Measurements from ENCODE around the gene STK10.

STK10 gene

DNA sequence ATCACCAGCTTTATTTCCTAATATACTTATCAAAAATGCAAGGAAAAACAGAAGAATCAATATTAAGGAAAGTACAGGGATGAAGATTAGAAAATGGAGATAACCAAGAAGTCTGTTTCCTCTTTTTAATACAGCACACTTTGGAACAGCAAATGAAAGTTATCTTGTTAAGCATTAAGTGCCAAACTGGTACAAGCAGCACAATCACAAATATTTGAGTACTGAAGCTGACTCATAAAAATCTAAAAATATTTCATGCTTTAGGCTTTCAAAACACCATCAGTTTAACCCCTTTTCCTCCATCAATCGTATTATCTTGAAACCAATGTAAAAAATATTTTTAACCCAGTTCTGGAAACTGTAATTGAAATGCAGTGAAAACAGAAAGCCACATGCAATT lies 184.3 kb downstream of the STK10 start:
- ChIA-PET CTCF (no interaction called here), POLR2A (interaction anchor here (4.2 kb wide), 1 partner anchor 18 kb away, joined by 27 read pairs; no protein-coding TSS in a partner anchor)
- DNase-seq (ENCODE audit: extremely low spot score) = no peak

DNA sequence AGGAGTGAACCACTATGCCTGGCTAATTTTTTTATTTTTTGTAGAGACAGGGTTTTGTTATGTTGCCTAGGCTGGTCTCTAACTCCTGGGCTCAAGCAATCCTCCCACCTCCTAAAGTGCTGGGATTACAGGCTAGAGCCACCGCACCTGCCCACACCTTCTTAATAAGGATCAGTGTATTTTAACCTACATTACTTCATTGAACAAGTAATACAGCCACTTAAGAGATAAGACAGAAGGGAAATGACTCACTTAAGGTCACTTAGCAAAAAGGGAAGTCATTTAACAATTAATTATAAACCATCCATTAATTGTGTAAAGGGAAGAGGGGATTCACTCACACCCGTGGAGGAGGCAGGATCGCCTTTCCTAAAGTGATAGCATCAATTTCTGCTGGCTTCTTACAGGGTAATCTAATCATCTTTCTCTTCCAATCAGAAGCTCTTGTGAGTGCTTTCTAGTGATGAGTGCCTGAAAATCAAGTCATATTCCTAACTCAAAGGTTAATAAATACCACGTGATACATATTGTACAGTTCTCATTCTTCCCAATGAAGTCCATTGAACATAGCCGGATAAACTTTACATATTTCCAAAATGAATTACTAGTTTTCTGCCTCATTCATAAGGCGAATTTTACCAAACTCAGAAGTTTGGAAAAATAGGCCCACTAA lies 185.0 kb downstream of the STK10 start:
- TF ChIP-seq FOXK2 (IDR thresholded peaks at IDR 0.05) (no peak), L3MBTL2 (conservative IDR thresholded peaks at IDR 0.05) (no peak), TARDBP (IDR thresholded peaks at IDR 0.05) (no peak), SUZ12 (IDR thresholded peaks at IDR 0.05) (no peak), HDGF (IDR thresholded peaks at IDR 0.05; ENCODE audit: borderline replicate concordance) (no peak), FOXA1 (IDR thresholded peaks at IDR 0.05) (no peak), ZNF384 (IDR thresholded peaks at IDR 0.05) (no peak), CTBP1 (IDR thresholded peaks at IDR 0.05; ENCODE audit: borderline replicate concordance) (no peak), LEF1 (IDR thresholded peaks at IDR 0.05; ENCODE audit: borderline replicate concordance) (no peak), BHLHE40 (IDR thresholded peaks at IDR 0.05; ENCODE audit: borderline replicate concordance) (no peak), SP1 (IDR thresholded peaks at IDR 0.05) (no peak), ARNT (IDR thresholded peaks at IDR 0.05) (no peak), FOXM1 (IDR thresholded peaks at IDR 0.05; ENCODE audit: borderline replicate concordance) (no peak)
- TF ChIP-seq, protein P1, sequence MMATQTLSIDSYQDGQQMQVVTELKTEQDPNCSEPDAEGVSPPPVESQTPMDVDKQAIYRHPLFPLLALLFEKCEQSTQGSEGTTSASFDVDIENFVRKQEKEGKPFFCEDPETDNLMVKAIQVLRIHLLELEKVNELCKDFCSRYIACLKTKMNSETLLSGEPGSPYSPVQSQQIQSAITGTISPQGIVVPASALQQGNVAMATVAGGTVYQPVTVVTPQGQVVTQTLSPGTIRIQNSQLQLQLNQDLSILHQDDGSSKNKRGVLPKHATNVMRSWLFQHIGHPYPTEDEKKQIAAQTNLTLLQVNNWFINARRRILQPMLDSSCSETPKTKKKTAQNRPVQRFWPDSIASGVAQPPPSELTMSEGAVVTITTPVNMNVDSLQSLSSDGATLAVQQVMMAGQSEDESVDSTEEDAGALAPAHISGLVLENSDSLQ (IDR thresholded peaks at IDR 0.05) = no peak
- no peak for DNase-seq (ENCODE audit: extremely low spot score)
- POLR2A ChIA-PET = no interaction called here
- CTCF ChIA-PET = no interaction called here

More for the DNA sequence above, 184.3 kb downstream of the STK10 start:
- no peak for TF ChIP-seq SP1 (IDR thresholded peaks at IDR 0.05)
- TF ChIP-seq, protein P1 (IDR thresholded peaks at IDR 0.05) = no peak
- TF ChIP-seq NFRKB (IDR thresholded peaks at IDR 0.05) = no peak
- TF ChIP-seq CTBP1 (IDR thresholded peaks at IDR 0.05; ENCODE audit: borderline replicate concordance) = no peak
- no peak for TF ChIP-seq FOXA1 (IDR thresholded peaks at IDR 0.05)
- no peak for TF ChIP-seq ZNF384 (IDR thresholded peaks at IDR 0.05)
- TF ChIP-seq ARNT (IDR thresholded peaks at IDR 0.05) = no peak

DNA sequence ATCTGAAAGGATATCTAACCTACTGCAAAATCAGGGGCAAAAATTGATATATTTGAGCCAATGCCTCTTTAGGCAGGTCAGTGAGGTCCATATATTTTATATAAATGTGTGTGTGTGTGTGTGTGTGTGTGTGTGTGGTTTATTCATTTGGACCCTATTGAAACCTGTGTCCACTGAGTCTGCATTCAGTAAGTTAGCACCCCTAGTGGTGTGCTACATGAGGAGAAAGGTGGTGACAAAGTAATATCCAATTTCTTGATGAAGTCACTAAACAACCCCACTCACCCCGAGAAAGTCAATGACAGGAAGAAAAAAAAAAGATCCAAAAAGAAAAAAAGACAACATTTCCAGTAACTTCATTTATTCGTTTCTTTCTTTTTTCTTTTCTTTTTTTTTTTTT lies 185.7 kb downstream of the STK10 start:
- ChIA-PET CTCF (interaction anchor here (0.7 kb wide), 1 partner anchor 9 kb away, joined by 5 read pairs; no protein-coding TSS in a partner anchor), POLR2A (no interaction called here)
- peak; percentile 49 for DNase-seq (ENCODE audit: extremely low spot score)
- TF ChIP-seq SUZ12 (IDR thresholded peaks at IDR 0.05) = no peak
- no peak for TF ChIP-seq L3MBTL2 (conservative IDR thresholded peaks at IDR 0.05)
- no peak for TF ChIP-seq FOXM1 (IDR thresholded peaks at IDR 0.05; ENCODE audit: borderline replicate concordance)
- TF ChIP-seq FOXK2 (IDR thresholded peaks at IDR 0.05) = no peak
- no peak for TF ChIP-seq SP1 (IDR thresholded peaks at IDR 0.05)
- TF ChIP-seq LEF1 (IDR thresholded peaks at IDR 0.05; ENCODE audit: borderline replicate concordance) = no peak
- TF ChIP-seq, protein P1 (IDR thresholded peaks at IDR 0.05) = no peak
- no peak for TF ChIP-seq BHLHE40 (IDR thresholded peaks at IDR 0.05; ENCODE audit: borderline replicate concordance)

DNA sequence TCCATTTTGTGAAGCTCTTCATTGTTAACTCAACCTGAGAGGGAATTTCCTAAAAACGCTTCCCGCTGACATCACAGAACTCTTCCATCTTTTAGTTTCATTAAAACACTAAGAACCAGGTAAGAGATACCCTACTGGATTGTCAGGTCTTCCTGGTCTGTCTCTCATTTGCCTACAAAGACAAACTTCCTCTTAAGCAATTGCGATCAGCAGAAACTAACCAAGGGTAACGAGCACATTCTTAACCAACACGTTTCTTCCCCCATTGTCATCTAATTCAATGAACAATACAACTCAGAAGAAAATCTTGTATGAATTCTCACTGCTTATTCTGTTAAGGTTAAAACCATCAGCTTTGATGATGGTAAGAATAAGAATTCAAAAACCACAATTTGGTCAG lies 188.1 kb downstream of the STK10 start:
- no peak for DNase-seq (ENCODE audit: extremely low spot score)
- ChIA-PET CTCF (no interaction called here), POLR2A (no interaction called here)
- TF ChIP-seq LEF1 (IDR thresholded peaks at IDR 0.05; ENCODE audit: borderline replicate concordance) = no peak
- no peak for TF ChIP-seq TARDBP (IDR thresholded peaks at IDR 0.05)
- no peak for TF ChIP-seq ARNT (IDR thresholded peaks at IDR 0.05)
- no peak for TF ChIP-seq NFRKB (IDR thresholded peaks at IDR 0.05)
- TF ChIP-seq SUZ12 (IDR thresholded peaks at IDR 0.05) = no peak

DNA sequence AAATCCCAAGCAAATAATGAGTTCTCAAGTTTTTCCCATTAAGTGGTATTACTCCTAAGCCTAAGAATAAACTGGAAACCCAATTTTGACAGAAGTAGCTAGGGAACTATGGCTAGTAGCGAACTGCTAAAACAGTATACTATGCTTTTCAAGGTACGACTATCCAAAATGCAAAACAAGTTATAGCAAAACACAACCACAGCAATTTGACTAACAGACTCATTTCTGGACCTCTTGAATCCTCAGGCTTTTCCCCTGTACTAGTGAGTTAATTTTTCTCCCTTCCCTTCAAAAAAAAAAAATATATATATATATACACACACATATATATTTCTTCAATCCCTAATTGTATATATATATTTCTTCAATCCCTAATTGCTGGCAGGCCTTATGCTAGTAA lies 188.9 kb downstream of the STK10 start:
- POLR2A ChIA-PET = no interaction called here

More for the DNA sequence above, 188.9 kb downstream of the STK10 start:
- CTCF ChIA-PET = no interaction called here
- no peak for DNase-seq (ENCODE audit: extremely low spot score)
- TF ChIP-seq CTBP1 (IDR thresholded peaks at IDR 0.05; ENCODE audit: borderline replicate concordance) (no peak), FOXK2 (IDR thresholded peaks at IDR 0.05) (no peak), ELF4 (IDR thresholded peaks at IDR 0.05) (no peak), LEF1 (IDR thresholded peaks at IDR 0.05; ENCODE audit: borderline replicate concordance) (no peak), L3MBTL2 (conservative IDR thresholded peaks at IDR 0.05) (no peak), SP1 (IDR thresholded peaks at IDR 0.05) (no peak), NFRKB (IDR thresholded peaks at IDR 0.05) (no peak), SUZ12 (IDR thresholded peaks at IDR 0.05) (no peak), TARDBP (IDR thresholded peaks at IDR 0.05) (no peak), BHLHE40 (IDR thresholded peaks at IDR 0.05; ENCODE audit: borderline replicate concordance) (no peak), ZNF384 (IDR thresholded peaks at IDR 0.05) (no peak), FOXM1 (IDR thresholded peaks at IDR 0.05; ENCODE audit: borderline replicate concordance) (no peak), HDGF (IDR thresholded peaks at IDR 0.05; ENCODE audit: borderline replicate concordance) (no peak), FOXA1 (IDR thresholded peaks at IDR 0.05) (no peak), ARNT (IDR thresholded peaks at IDR 0.05) (no peak)
- TF ChIP-seq, protein P1 (IDR thresholded peaks at IDR 0.05) = no peak
